Activated CD4-positive, alpha-beta memory T cell treated with anti-CD3 and anti-CD28 coated beads, Interleukin-2, amount 10 ng/mL, durations not matched to agents 7 days and 5 days (primary cell): Measurements from ENCODE around the gene TOMM20. TPM values are rescaled to one million over a fixed set of nuclear protein-coding genes. Genes with fewer than 3 reads are reported as not detected.
"Not testable (repeated sequence)": the region's sequence is repeated elsewhere in the genome, so short reads cannot be mapped to it uniquely, and the experiment has no call there.

Experiments
- CTCF ChIA-PET: fragments of 350-600 bp; sonication (Branson Sonifier 250); formaldehyde crosslinking; loops from one replicate; lab custom pipeline; 2021; ENCODE audit warnings: antibody characterized with exemption, inconsistent platforms; lab: Charles Lee
- POLR2A ChIA-PET: fragments of 350-600 bp; sonication (Branson Sonifier 250); formaldehyde crosslinking; loops from one replicate; lab custom pipeline; 2021; ENCODE audit warnings: antibody characterized with exemption; lab: Charles Lee
- DNase-seq: peaks from one replicate; pipeline ENCODE4 v3.0.0-alpha.2; 2020
- H3K27ac Mint-ChIP-seq: one replicate; pipeline ENCODE4 v1.8.0; 2021; ENCODE audit warnings: mild to moderate bottlenecking, mixed read lengths
- H3K27me3 Mint-ChIP-seq: one replicate; pipeline ENCODE4 v1.8.0; 2021; ENCODE audit warnings: mixed read lengths
- H3K36me3 Mint-ChIP-seq: one replicate; pipeline ENCODE4 v1.8.0; 2021; ENCODE audit warnings: low read depth, mixed read lengths
- H3K4me1 Mint-ChIP-seq: one replicate; pipeline ENCODE4 v1.8.0; 2021; ENCODE audit warnings: mixed read lengths
- H3K4me3 Mint-ChIP-seq: one replicate; pipeline ENCODE4 v1.8.0; 2021; ENCODE audit warnings: mild to moderate bottlenecking, mixed read lengths
- H3K9me3 Mint-ChIP-seq: one replicate; pipeline ENCODE4 v1.8.0; 2021; ENCODE audit warnings: mixed read lengths
- total RNA-seq, 2 experiments: library from RNA; stranded (reverse); gene quantifications; one replicate each; pipeline ENCODE4 v1.2.3, GENCODE V29; 2021

TOMM20 gene
- total RNA-seq, 2 experiments from 2014 or later, result 81.4 to 89.3 TPM

- CTCF ChIA-PET, result interaction anchor here (1.1 kb wide), 1 partner anchor 326 kb away, joined by 3 read pairs; no protein-coding TSS in a partner anchor
- H3K27me3 Mint-ChIP-seq, POLR2A ChIA-PET, H3K9me3 Mint-ChIP-seq, H3K4me3 Mint-ChIP-seq, H3K36me3 Mint-ChIP-seq, H3K27ac Mint-ChIP-seq: not testable (repeated sequence)
- peak; percentile 1 for DNase-seq
- H3K4me1 Mint-ChIP-seq, result peaks cover 14% of the 10 kb centered on the region
Measured at GRCh38 chr1:235097501-235097900, 31.1 kb downstream of the TOMM20 start.

GRCh38 chr1:235095938-235096562 is 32.6 kb downstream of the TOMM20 start:
- DNase-seq, result no peak
- H3K4me3 Mint-ChIP-seq, result no peak overlapping the region
- ChIA-PET POLR2A (interaction anchor here (0.8 to 1.2 kb wide), 3 partner anchors 9 to 169 kb away, joined by 3 read pairs; no protein-coding TSS in a partner anchor), CTCF (interaction anchor here (0.7 to 3.0 kb wide), 6 partner anchors 8 to 518 kb away, joined by 3 to 19 read pairs (median 3); partner anchors contain the start of gene B3GALNT2)
- H3K4me1 Mint-ChIP-seq, result peaks cover 8% of the 10 kb centered on the region
- no peak overlapping the region for H3K27ac Mint-ChIP-seq
- H3K27me3 Mint-ChIP-seq, result peaks cover 5% of the 10 kb centered on the region
- H3K36me3 Mint-ChIP-seq, result no peaks in the 10 kb centered on the region
- no peaks in the 10 kb centered on the region for H3K9me3 Mint-ChIP-seq

- H3K4me3 Mint-ChIP-seq, result no peak overlapping the region
- POLR2A ChIA-PET, result no interaction called here
Measured at GRCh38 chr1:235093696-235094592, 34.7 kb downstream of the TOMM20 start.

GRCh38 chr1:235093013-235093695 is 35.5 kb downstream of the TOMM20 start:
- H3K27me3 Mint-ChIP-seq, result peaks cover 3% of the 10 kb centered on the region
- H3K4me3 Mint-ChIP-seq, result no peak overlapping the region
- DNase-seq, result no peak
- H3K9me3 Mint-ChIP-seq, result no peaks in the 10 kb centered on the region
- peaks cover 18% of the 10 kb centered on the region for H3K4me1 Mint-ChIP-seq
- ChIA-PET CTCF (interaction anchor here (0.7 to 2.4 kb wide), 14 partner anchors 10 to 606 kb away, joined by 3 to 16 read pairs (median 3); no protein-coding TSS in a partner anchor), POLR2A (interaction anchor here (0.6 kb wide), 1 partner anchor 496 kb away, joined by 3 read pairs; no protein-coding TSS in a partner anchor)
- H3K36me3 Mint-ChIP-seq, result no peaks in the 10 kb centered on the region
- H3K27ac Mint-ChIP-seq, result no peak overlapping the region

More at GRCh38 chr1:235093696-235094592, 34.7 kb downstream of the TOMM20 start:
- peak; percentile 85 for DNase-seq
- Mint-ChIP-seq H3K27me3 (peaks cover 3% of the 10 kb centered on the region), H3K36me3 (no peaks in the 10 kb centered on the region), H3K9me3 (no peaks in the 10 kb centered on the region), H3K27ac (no peak overlapping the region), H3K4me1 (peaks cover 13% of the 10 kb centered on the region)
- CTCF ChIA-PET, result interaction anchor here (0.7 to 3.0 kb wide), 20 partner anchors 9 to 607 kb away, joined by 3 to 19 read pairs (median 3); partner anchors contain the start of gene B3GALNT2

- not testable (repeated sequence) for H3K4me3 Mint-ChIP-seq
Measured at GRCh38 chr1:235092415-235092814, 36.2 kb downstream of the TOMM20 start.

GRCh38 chr1:235092045-235092406 is 36.6 kb downstream of the TOMM20 start:
- H3K27me3 Mint-ChIP-seq, POLR2A ChIA-PET, DNase-seq, H3K27ac Mint-ChIP-seq, H3K36me3 Mint-ChIP-seq, H3K9me3 Mint-ChIP-seq, H3K4me3 Mint-ChIP-seq: not testable (repeated sequence)
- CTCF ChIA-PET, result interaction anchor here (0.6 to 1.7 kb wide), 3 partner anchors 9 to 489 kb away, joined by 4 to 6 read pairs (median 6); no protein-coding TSS in a partner anchor
- peaks cover 18% of the 10 kb centered on the region for H3K4me1 Mint-ChIP-seq

More at GRCh38 chr1:235092415-235092814, 36.2 kb downstream of the TOMM20 start:
- H3K4me1 Mint-ChIP-seq, result peaks cover 18% of the 10 kb centered on the region
- DNase-seq, H3K27me3 Mint-ChIP-seq, POLR2A ChIA-PET, H3K36me3 Mint-ChIP-seq, H3K9me3 Mint-ChIP-seq, H3K27ac Mint-ChIP-seq: not testable (repeated sequence)
- CTCF ChIA-PET, result interaction anchor here (0.6 to 1.8 kb wide), 4 partner anchors 9 to 489 kb away, joined by 4 to 6 read pairs (median 6); no protein-coding TSS in a partner anchor

- DNase-seq, H3K4me3 Mint-ChIP-seq, H3K9me3 Mint-ChIP-seq, H3K27me3 Mint-ChIP-seq, H3K36me3 Mint-ChIP-seq, H3K27ac Mint-ChIP-seq, POLR2A ChIA-PET: not testable (repeated sequence)
- peaks cover 18% of the 10 kb centered on the region for H3K4me1 Mint-ChIP-seq
- CTCF ChIA-PET, result interaction anchor here (1.0 to 1.7 kb wide), 2 partner anchors 8 to 325 kb away, joined by 6 read pairs; no protein-coding TSS in a partner anchor
Measured at GRCh38 chr1:235091319-235092044, 37.2 kb downstream of the TOMM20 start.

- Mint-ChIP-seq H3K4me3 (no peak overlapping the region), H3K27ac (no peak overlapping the region), H3K4me1 (peaks cover 18% of the 10 kb centered on the region), H3K9me3 (no peaks in the 10 kb centered on the region), H3K36me3 (no peaks in the 10 kb centered on the region), H3K27me3 (no peaks in the 10 kb centered on the region)
- ChIA-PET CTCF (interaction anchor here (1.4 kb wide), 1 partner anchor 591 kb away, joined by 4 read pairs; no protein-coding TSS in a partner anchor), POLR2A (interaction anchor here (0.9 kb wide), 1 partner anchor 490 kb away, joined by 3 read pairs; no protein-coding TSS in a partner anchor)
- DNase-seq, result no peak
Measured at GRCh38 chr1:235090406-235091069, 38.1 kb downstream of the TOMM20 start.

GRCh38 chr1:235088907-235089306 is 39.7 kb downstream of the TOMM20 start:
- no peak overlapping the region for H3K4me3 Mint-ChIP-seq
- no peaks in the 10 kb centered on the region for H3K9me3 Mint-ChIP-seq
- ChIA-PET POLR2A (interaction anchor here (1.0 to 1.8 kb wide), 3 partner anchors 10 to 610 kb away, joined by 3 to 4 read pairs (median 3); partner anchors contain the start of gene TARBP1), CTCF (interaction anchor here (1.0 to 1.1 kb wide), 3 partner anchors 328 to 602 kb away, joined by 3 to 4 read pairs (median 3); no protein-coding TSS in a partner anchor)
- H3K4me1 Mint-ChIP-seq, result peaks cover 17% of the 10 kb centered on the region
- no peaks in the 10 kb centered on the region for H3K27me3 Mint-ChIP-seq
- H3K27ac Mint-ChIP-seq, result no peak overlapping the region
- DNase-seq, result no peak
- H3K36me3 Mint-ChIP-seq, result no peaks in the 10 kb centered on the region

GRCh38 chr1:235088430-235088829 is 40.2 kb downstream of the TOMM20 start:
- DNase-seq, result no peak
- no peaks in the 10 kb centered on the region for H3K9me3 Mint-ChIP-seq
- H3K4me3 Mint-ChIP-seq, result no peak overlapping the region
- peaks cover 18% of the 10 kb centered on the region for H3K4me1 Mint-ChIP-seq
- CTCF ChIA-PET, result interaction anchor here (1.0 to 1.1 kb wide), 3 partner anchors 328 to 601 kb away, joined by 3 to 4 read pairs (median 3); no protein-coding TSS in a partner anchor
- H3K36me3 Mint-ChIP-seq, result no peaks in the 10 kb centered on the region
- POLR2A ChIA-PET, result interaction anchor here (1.0 to 1.8 kb wide), 3 partner anchors 10 to 610 kb away, joined by 3 to 4 read pairs (median 3); partner anchors contain the start of gene TARBP1
- no peaks in the 10 kb centered on the region for H3K27me3 Mint-ChIP-seq
- H3K27ac Mint-ChIP-seq, result no peak overlapping the region

GRCh38 chr1:235087906-235088305 is 40.7 kb downstream of the TOMM20 start:
- no peak overlapping the region for H3K27ac Mint-ChIP-seq
- no peaks in the 10 kb centered on the region for H3K9me3 Mint-ChIP-seq
- no peaks in the 10 kb centered on the region for H3K36me3 Mint-ChIP-seq
- peaks cover 23% of the 10 kb centered on the region for H3K4me1 Mint-ChIP-seq
- DNase-seq, result no peak
- H3K27me3 Mint-ChIP-seq, result no peaks in the 10 kb centered on the region
- H3K4me3 Mint-ChIP-seq, result no peak overlapping the region
- CTCF ChIA-PET, result interaction anchor here (1.0 kb wide), 2 partner anchors 329 to 601 kb away, joined by 3 to 4 read pairs; no protein-coding TSS in a partner anchor
- POLR2A ChIA-PET, result interaction anchor here (1.3 to 1.8 kb wide), 2 partner anchors 9 to 364 kb away, joined by 3 to 4 read pairs; no protein-coding TSS in a partner anchor
